Central memory CD8-positive, alpha-beta T cell (primary cell): ENCODE data around the gene ZSCAN2.
"Not testable (repeated sequence)": the region's sequence is repeated elsewhere in the genome, so short reads cannot be mapped to it uniquely, and the experiment has no call there.

Experiments
- ATAC-seq: fragments of 150-1000 bp; cut with Tn5 transposase; replicated peaks from 2 replicates; pipeline ENCODE4 v1.10.0; 2022; ENCODE audit warnings: mild to moderate bottlenecking, moderate FRiP score, moderate number of reproducible peaks; ENCODE audit not compliant: poor library complexity, severe bottlenecking; ENCODE audit errors: extremely low read depth
- DNase-seq, 2 donors: peaks; one replicate each; pipeline ENCODE4 v3.0.0; 2021; ENCODE audit warnings: low spot score in 2 of 2
- H3K27ac Mint-ChIP-seq: one replicate; pipeline ENCODE4 v1.8.0; 2022; ENCODE audit warnings: low read depth, mild to moderate bottlenecking, moderate library complexity, mixed read lengths
- H3K27me3 Mint-ChIP-seq: one replicate; pipeline ENCODE4 v1.8.0; 2022; ENCODE audit warnings: mixed read lengths
- H3K36me3 Mint-ChIP-seq: one replicate; pipeline ENCODE4 v1.8.0; 2022; ENCODE audit warnings: mild to moderate bottlenecking, moderate library complexity, mixed read lengths; ENCODE audit not compliant: insufficient read depth
- H3K4me1 Mint-ChIP-seq: one replicate; pipeline ENCODE4 v1.8.0; 2022; ENCODE audit warnings: mixed read lengths
- H3K4me3 Mint-ChIP-seq: one replicate; pipeline ENCODE4 v1.8.0; 2022; ENCODE audit warnings: mild to moderate bottlenecking, moderate library complexity, mixed read lengths
- H3K9me3 Mint-ChIP-seq: one replicate; pipeline ENCODE4 v1.8.0; 2022; ENCODE audit warnings: mixed read lengths

The ZSCAN2 gene

GRCh38 chr15:84583921-84584320 is 16.9 kb upstream of the ZSCAN2 start:
- H3K9me3 Mint-ChIP-seq, H3K4me3 Mint-ChIP-seq, ATAC-seq, H3K27ac Mint-ChIP-seq, H3K36me3 Mint-ChIP-seq, H3K27me3 Mint-ChIP-seq, DNase-seq: not testable (repeated sequence)
- peaks cover 15% of the 10 kb centered on the region for H3K4me1 Mint-ChIP-seq

GRCh38 chr15:84586696-84587095 is 14.1 kb upstream of the ZSCAN2 start:
- H3K4me3 Mint-ChIP-seq = no peak overlapping the region
- peaks cover 7% of the 10 kb centered on the region for H3K36me3 Mint-ChIP-seq
- no peaks in the 10 kb centered on the region for H3K9me3 Mint-ChIP-seq
- ATAC-seq = no peak
- no peak for DNase-seq
- H3K27me3 Mint-ChIP-seq = no peaks in the 10 kb centered on the region
- H3K4me1 Mint-ChIP-seq = peaks cover 15% of the 10 kb centered on the region
- H3K27ac Mint-ChIP-seq = no peak overlapping the region

- peak; percentile 69 to 75 for DNase-seq
- peaks cover 4% of the 10 kb centered on the region for H3K36me3 Mint-ChIP-seq
- H3K27ac Mint-ChIP-seq = no peak overlapping the region
- H3K4me1 Mint-ChIP-seq = peaks cover 8% of the 10 kb centered on the region
- peak; percentile 100 for ATAC-seq
- no peak overlapping the region for H3K4me3 Mint-ChIP-seq
- no peaks in the 10 kb centered on the region for H3K27me3 Mint-ChIP-seq
- no peaks in the 10 kb centered on the region for H3K9me3 Mint-ChIP-seq
These were observed 12.5 kb upstream of the ZSCAN2 start for GRCh38 chr15:84588053-84588874.

- Mint-ChIP-seq H3K4me3 (no peak overlapping the region), H3K4me1 (peaks cover 7% of the 10 kb centered on the region), H3K27ac (no peak overlapping the region), H3K9me3 (no peaks in the 10 kb centered on the region), H3K27me3 (no peaks in the 10 kb centered on the region), H3K36me3 (peaks cover 4% of the 10 kb centered on the region)
- ATAC-seq (no peak), DNase-seq (no peak)
These were observed 10.4 kb upstream of the ZSCAN2 start for GRCh38 chr15:84590406-84590805.

- no peak for ATAC-seq
- H3K36me3 Mint-ChIP-seq = peaks cover 3% of the 10 kb centered on the region
- no peak overlapping the region for H3K27ac Mint-ChIP-seq
- H3K27me3 Mint-ChIP-seq = no peaks in the 10 kb centered on the region
- peaks cover 7% of the 10 kb centered on the region for H3K4me1 Mint-ChIP-seq
- DNase-seq = no peak
- H3K4me3 Mint-ChIP-seq = no peak overlapping the region
- H3K9me3 Mint-ChIP-seq = no peaks in the 10 kb centered on the region
These were observed 9.0 kb upstream of the ZSCAN2 start for GRCh38 chr15:84591815-84592214.

GRCh38 chr15:84594617-84595290 is 6.1 kb upstream of the ZSCAN2 start:
- DNase-seq (no peak), ATAC-seq (no peak)
- peaks cover 21% of the 10 kb centered on the region for H3K4me1 Mint-ChIP-seq
- no peak overlapping the region for H3K27ac Mint-ChIP-seq
- H3K27me3 Mint-ChIP-seq = no peaks in the 10 kb centered on the region
- no peaks in the 10 kb centered on the region for H3K9me3 Mint-ChIP-seq
- no peak overlapping the region for H3K4me3 Mint-ChIP-seq
- H3K36me3 Mint-ChIP-seq = peaks cover 2% of the 10 kb centered on the region

GRCh38 chr15:84595660-84596059 is 5.1 kb upstream of the ZSCAN2 start:
- Mint-ChIP-seq H3K27ac (no peak overlapping the region), H3K27me3 (no peaks in the 10 kb centered on the region), H3K4me3 (no peak overlapping the region), H3K4me1 (peaks cover 30% of the 10 kb centered on the region), H3K9me3 (no peaks in the 10 kb centered on the region), H3K36me3 (peaks cover 2% of the 10 kb centered on the region)
- ATAC-seq (no peak), DNase-seq (no peak)

GRCh38 chr15:84597296-84597695 is 3.5 kb upstream of the ZSCAN2 start:
- Mint-ChIP-seq H3K4me1 (peaks cover 42% of the 10 kb centered on the region), H3K36me3 (peaks cover 2% of the 10 kb centered on the region), H3K27me3 (no peaks in the 10 kb centered on the region), H3K9me3 (no peaks in the 10 kb centered on the region), H3K27ac (no peak overlapping the region), H3K4me3 (no peak overlapping the region)
- no peak for ATAC-seq
- no peak for DNase-seq

- peak overlapping the region; percentile 46 for H3K27ac Mint-ChIP-seq
- peaks cover 2% of the 10 kb centered on the region for H3K36me3 Mint-ChIP-seq
- ATAC-seq = peak; percentile 61
- H3K27me3 Mint-ChIP-seq = no peaks in the 10 kb centered on the region
- peak overlapping the region; percentile 31 for H3K4me3 Mint-ChIP-seq
- no peaks in the 10 kb centered on the region for H3K9me3 Mint-ChIP-seq
- peaks cover 47% of the 10 kb centered on the region for H3K4me1 Mint-ChIP-seq
- no peak for DNase-seq
These were observed 2.6 kb upstream of the ZSCAN2 start for GRCh38 chr15:84598250-84598649.

- Mint-ChIP-seq H3K27ac (no peak overlapping the region), H3K36me3 (peaks cover 2% of the 10 kb centered on the region), H3K9me3 (no peaks in the 10 kb centered on the region), H3K27me3 (no peaks in the 10 kb centered on the region), H3K4me1 (peaks cover 54% of the 10 kb centered on the region), H3K4me3 (no peak overlapping the region)
- no peak for ATAC-seq
- no peak for DNase-seq
These were observed 1.8 kb upstream of the ZSCAN2 start for GRCh38 chr15:84598993-84599392.

- no peak for ATAC-seq
- Mint-ChIP-seq H3K36me3 (peaks cover 2% of the 10 kb centered on the region), H3K27ac (peak overlapping the region; percentile 82), H3K4me3 (peak overlapping the region; percentile 95), H3K27me3 (no peaks in the 10 kb centered on the region), H3K4me1 (peaks cover 62% of the 10 kb centered on the region), H3K9me3 (no peaks in the 10 kb centered on the region)
- DNase-seq = no peak
These were observed 903 bp upstream of the ZSCAN2 start for GRCh38 chr15:84599906-84600305.

GRCh38 chr15:84600331-84600686 is 500 bp upstream of the ZSCAN2 start:
- peak overlapping the region; percentile 82 for H3K27ac Mint-ChIP-seq
- H3K4me1 Mint-ChIP-seq = peaks cover 66% of the 10 kb centered on the region
- peak; percentile 38 for ATAC-seq
- no peaks in the 10 kb centered on the region for H3K27me3 Mint-ChIP-seq
- peaks cover 2% of the 10 kb centered on the region for H3K36me3 Mint-ChIP-seq
- H3K9me3 Mint-ChIP-seq = no peaks in the 10 kb centered on the region
- peak in 1 of 2 donors; percentile 16 for DNase-seq
- peak overlapping the region; percentile 95 for H3K4me3 Mint-ChIP-seq

- peaks cover 76% of the 10 kb centered on the region for H3K4me1 Mint-ChIP-seq
- no peak overlapping the region for H3K27ac Mint-ChIP-seq
- ATAC-seq (no peak), DNase-seq (no peak)
- H3K27me3 Mint-ChIP-seq = no peaks in the 10 kb centered on the region
- peaks cover 2% of the 10 kb centered on the region for H3K36me3 Mint-ChIP-seq
- peak overlapping the region; percentile 95 for H3K4me3 Mint-ChIP-seq
- H3K9me3 Mint-ChIP-seq = no peaks in the 10 kb centered on the region
These were observed 688 bp downstream of the ZSCAN2 start for GRCh38 chr15:84601555-84601838.
